GM15510 (cell line): ENCODE results near the gene DNAH10.

Experiments used
- POLR2A ChIP-seq: IDR thresholded peaks from 3 replicates; pipeline ENCODE4 v1.6.1; 2011; ENCODE audit warnings: borderline replicate concordance; ENCODE audit not compliant: insufficient read length; ENCODE audit errors: extremely low read depth

DNAH10 gene

DNA sequence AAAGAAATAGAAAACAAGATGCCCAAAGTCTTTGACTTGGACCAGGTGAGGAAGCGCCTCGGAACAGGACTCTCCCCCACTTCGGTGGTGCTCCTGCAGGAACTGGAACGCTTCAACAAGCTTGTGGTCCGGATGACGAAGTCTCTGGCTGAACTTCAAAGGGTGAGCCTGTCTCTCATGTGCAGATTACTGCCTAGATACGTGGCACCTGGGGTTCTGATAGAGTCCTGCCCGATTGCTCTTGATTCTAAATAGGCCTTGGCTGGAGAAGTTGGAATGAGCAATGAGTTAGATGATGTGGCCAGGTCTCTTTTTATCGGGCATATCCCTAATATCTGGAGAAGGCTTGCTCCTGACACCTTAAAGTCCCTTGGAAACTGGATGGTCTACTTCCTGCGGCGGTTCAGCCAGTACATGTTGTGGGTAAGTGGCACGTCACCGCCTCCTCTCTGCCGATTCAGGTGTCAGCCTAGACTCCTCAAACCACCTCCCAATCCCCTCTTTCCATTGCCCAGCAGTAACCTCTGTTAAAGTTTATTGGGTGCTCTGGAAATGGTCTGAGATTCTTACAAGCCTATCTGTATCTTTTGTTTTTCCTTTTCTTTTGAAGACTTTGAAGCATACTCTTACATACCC, 169.7 kb downstream of the DNAH10 start:
- TF ChIP-seq POLR2A = no peak

DNA sequence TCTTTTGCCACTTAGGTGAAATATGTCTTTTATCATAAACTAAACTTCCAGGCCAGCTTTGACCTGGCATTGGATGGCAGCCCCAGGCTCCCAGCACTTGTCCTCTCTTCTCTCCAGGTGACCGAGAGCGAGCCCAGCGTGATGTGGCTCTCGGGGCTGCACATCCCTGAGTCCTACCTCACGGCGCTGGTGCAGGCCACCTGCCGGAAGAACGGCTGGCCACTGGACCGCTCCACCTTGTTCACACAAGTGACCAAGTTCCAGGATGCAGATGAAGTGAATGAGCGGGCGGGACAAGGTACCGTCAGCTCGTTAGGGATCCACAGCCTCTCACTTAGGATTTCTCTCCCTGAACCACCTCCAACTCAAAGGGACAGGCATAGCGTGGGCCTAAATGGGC, 171.1 kb downstream of the DNAH10 start:
- TF ChIP-seq POLR2A = no peak

DNA sequence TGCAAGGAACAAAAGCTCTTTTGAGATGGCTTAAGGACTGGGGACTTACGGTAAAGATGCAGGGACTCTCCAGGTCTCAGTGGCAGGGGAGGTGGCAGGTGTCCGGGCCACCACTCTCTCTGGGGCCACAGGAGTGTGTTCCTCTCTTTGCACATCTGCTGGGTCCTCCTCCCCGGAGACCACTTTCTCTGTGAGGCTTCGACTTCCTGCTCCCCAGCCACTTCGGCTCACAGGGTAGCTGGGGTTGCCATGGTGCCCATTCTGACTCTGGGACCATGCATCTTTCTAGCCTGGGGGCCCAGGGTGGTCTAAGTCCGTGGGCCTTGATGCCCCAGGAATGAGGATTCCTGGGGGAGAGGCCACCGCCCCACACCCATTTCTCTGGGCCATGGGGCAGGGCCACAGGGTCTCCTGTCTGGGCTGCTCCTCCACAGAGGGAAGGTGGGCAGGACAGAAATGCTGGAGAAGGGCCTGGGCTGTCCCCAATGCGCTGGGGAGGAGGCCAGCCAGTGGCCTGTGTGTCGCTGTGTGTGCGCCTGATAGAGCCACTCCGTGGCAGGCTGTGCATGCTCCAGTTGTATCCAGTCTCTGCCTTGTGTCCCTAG, 172.0 kb downstream of the DNAH10 start:
- no peak for TF ChIP-seq POLR2A

DNA sequence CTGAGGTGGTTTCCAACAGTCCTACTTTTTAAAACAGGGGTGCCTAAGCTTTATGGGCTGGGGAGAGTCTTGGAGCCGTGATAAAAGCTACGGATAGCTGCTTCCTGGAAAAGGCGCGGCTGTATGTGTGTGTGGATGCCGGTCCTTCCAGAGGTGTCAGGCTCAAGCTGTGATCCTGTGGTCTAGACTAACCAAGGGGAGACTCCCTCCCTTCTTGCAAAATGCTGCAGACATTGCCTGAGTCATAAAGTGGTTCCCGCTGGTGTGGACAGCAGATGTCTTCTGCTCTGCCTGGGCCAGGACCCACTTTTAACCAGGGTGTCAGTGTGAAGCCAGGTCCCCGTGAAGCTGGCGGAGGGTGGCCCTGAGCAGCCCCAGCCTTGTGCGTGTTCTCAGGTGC, 172.7 kb downstream of the DNAH10 start:
- no peak for TF ChIP-seq POLR2A

DNA sequence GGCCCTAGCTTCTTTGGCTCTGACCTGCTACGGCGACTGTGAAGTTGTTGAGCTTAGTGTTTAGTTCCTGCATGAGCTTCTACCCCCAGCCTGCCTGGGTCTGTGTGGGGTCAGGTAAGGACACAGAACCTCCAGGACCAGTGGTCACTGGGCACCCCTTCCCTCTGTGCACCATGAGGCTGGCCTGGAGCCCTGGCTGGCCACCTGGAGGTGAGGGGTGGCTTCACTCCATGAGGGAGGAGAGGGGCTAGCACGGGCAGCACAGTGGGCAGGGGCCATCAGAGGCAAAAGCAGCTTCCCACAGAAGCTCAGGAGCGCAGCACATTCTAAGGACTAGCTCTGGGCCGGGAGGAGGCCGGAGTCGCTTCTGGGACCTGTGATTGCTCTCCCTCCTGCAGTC, 173.9 kb downstream of the DNAH10 start:
- TF ChIP-seq POLR2A = no peak

DNA sequence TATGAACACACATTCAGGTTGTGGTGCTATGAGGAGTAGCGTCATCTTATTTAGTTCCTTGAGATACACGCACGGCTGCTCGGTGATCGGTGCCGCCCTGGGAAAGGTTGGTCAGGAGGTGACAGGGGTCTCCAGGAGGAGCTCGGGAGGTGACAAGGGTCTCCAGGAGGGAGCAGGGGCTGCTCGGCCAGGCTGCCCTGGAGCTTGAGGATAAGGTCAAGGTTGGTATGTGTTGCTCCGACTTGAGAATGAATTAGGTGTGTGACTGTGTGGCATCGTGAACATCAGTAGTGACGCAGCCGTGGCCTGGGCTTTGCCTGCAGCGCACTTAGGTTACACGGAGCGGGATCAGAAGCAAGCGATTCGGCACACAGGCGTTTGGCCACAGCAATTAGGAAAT, 174.4 kb downstream of the DNAH10 start:
- TF ChIP-seq POLR2A = no peak

DNA sequence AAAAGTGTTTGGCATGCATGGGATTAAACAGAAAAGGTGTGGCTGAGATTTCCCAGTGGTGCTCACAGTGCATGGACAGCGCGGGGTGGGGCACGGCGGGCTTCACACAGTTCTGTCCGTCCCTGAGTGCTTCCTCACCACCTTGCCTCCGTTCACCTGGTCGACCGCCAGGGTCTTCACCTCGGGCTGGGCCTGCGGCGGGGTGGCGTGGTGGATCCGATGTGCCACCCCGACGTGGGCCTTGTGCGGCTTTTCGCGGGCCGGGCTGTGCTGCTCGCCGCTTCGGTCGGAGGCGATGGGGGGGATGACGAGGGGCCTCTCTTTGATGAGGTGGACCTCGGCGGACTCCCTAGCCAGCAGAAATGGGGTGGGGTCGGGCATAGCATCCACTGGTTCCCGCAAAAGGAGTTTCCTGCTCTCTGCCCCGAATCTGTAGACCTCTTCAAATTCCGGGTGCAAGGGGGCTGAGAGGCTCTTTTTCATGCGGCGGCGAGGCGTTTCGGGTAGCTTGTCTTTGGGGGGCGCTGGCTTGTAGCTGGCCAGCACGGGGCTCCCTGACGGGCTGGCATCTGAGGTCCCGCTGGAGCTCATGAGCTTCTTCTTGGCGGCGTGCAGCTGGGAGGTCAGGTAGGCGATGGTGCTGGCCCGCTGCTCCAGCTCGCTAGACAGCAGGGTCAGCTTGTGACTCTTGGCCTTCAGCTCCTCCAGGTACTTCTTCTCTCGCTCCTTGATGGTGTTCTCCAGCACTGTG, 175.0 kb downstream of the DNAH10 start:
- no peak for TF ChIP-seq POLR2A

DNA sequence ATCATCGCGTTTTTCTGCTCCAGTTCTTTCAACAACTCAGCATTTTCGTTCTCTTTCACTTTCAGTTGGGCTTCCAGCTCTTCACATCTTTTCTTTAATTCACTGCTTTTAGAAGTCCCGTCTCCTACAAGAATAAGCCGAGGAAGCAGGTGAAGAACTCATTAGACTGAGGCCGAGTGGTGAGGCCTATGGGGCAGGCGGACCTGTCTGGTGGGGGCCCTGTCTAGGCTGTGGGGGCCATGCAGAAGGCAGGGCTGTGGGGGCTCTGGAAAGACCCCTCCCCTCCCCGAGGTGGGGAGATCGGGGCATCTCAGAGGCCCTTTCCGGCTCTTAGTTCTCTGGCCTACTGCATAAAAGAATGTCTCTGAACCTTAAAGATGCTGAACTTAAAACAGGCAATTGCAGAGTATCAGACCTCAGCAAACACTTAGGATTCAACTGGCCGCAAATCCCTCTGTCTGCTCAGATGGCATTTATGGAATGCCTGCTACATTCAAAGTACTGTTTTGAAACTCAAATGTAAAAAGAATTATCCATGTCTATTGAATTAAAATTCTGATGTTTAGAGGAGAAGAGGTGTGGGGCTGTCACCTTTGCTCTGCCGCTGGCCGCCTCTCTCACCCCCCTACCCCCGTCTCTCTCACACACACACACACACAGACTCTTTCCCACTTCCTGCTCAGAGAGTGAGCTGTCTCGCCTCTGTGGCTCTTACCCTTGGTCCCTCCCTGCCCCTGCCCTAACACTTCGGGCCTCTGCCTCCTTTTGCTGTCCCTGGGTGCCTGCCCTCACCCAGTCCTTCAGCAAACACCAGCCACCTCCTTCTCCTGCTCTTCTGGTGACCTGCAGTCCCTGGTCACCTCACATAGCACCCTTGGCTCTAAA, 175.8 kb downstream of the DNAH10 start:
- TF ChIP-seq POLR2A = no peak

DNA sequence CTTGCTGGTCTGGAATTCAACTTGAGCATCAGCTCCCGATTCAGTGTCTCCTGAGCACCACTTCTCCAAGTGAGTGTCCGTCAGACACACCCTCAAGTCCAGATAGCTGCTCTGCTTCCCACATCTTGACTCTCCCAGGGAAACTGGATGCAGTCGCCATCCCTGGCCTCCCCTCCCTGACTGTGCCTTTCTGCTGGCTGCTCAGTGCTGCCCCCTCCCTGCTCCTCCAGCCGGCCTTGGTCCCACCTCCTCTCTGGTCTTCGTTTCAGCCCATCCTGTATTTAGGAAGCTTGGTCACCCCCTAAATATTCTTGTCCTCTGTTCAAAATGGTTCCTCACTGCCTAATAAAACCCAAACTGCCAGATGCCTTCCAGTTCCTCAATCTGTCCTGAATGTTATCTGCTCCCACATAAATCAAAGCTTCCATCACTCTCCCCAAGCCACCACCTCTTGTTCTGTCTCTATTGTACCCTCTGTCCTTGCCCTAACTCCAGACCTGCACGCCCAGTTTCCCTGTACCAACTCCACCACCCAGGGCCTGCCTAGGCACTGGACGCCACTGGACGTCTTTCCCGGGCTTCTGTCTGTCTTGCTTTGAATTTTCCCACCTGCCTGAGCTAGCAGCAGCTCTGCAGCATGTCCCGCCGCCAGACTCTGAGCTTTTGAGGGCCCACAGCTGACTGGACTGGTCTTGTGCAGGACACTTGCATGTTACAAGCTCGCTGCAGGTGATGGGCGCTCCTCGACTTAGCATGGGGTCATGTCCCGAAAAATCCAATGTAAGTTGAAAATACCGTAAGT, 176.8 kb downstream of the DNAH10 start:
- no peak for TF ChIP-seq POLR2A

DNA sequence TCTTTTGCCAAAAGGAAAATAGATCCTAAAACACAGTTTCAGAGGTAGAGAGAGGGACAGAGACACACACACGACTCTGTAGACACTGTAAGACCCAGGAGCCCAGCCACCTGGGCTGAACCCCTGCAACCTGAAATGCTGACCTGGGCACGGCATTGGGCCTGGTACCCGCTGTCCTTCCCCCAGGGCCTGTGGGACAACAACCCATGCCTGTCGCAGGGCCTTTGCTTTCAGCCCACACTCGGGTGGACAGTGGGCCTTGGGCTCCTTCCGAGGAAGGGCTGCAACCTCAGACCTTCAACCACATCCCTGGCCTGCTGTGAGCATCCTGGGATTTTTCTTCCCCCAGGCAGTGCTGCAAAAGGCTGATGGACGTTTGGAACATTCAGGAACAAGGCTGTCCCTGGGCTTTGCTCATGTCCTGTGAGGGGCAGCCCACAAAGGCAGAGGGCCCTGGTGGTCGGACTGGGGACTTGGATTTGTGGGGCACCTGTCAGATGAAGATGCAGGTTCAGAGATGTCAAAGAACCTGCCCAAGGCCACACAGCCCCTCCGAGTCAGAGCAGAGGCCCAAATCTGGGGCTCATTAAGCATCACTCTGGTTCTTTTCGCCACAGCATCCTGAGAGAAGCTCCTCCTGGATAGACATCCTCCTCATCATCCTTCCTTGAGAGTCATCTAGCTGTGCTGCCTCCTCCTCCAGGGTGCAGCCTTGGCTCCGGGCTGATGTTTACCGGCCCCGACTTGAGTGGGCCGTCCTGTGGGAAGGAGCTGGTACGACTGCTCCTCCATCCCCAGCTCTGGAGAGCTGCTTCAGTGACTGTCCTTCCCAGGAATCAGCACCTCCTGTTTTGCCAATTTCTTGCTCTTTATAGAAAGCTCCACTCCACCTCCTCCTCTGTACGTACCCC, 177.9 kb downstream of the DNAH10 start:
- TF ChIP-seq POLR2A = no peak

DNA sequence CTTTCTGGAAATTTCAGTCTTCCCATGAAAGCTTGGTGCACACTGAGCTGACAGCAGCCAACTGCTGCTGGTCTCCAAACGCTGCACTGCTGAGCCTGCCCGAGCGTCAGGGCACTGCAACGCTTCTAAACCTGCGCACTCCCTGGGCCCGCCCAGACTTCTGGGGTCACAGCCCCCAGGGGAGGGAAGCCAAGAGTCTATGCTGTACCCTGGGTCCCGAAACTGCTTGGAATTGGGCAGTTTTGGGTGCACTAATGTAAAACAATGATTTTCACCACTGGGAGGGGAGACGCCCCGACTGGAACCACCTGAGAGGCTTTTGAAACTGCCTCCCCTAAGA, 178.5 kb downstream of the DNAH10 start:
- no peak for TF ChIP-seq POLR2A

DNA sequence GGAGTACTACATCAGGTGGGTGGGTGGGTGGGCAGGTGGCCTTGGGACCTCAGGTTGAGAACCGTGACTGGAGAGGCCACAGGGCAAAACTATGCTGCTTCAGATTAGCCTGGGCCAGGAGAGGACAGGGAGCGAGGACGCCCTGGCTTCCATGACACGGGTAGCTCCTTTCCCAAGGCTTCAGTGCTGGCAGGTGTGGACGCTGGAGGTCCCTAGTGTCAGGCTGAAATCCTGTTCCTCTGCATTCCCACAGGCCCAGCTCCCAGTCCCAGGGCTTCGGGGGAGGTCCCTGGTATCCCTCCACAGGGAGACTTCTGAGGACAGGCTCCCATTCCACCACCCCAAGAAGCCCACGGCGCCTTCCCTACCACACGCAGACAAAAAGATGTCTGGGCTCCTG, 178.9 kb downstream of the DNAH10 start:
- no peak for TF ChIP-seq POLR2A

DNA sequence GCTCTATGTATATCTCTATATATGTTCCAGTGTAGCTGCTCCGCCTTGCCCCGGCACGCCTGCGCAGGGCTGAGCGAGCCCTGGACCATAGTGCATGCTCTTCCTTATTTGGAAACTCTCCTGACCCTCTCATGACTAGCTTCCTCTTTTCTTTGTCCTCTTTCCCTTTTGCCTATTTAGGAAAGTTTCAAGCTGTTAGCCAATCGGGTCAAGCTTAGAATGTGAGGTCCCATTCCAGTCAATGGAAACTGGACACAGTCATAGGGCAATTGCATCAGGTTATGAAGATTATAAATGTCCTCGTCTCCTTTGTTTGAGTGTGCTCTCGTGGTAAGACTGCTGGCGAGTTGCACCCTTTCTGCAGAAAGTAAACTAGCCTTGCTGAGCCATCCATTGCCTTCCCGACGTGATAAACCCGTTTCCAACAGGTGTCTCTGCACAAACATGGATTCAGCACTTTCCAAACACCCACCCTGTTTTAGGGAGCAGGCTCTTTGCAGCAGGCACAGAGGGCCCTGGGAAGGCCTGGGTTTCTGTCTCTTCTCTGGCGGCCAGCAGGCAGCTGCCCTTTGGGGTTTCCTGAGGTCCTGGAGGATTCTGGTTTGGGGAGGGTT, 179.6 kb downstream of the DNAH10 start:
- TF ChIP-seq POLR2A = no peak

DNA sequence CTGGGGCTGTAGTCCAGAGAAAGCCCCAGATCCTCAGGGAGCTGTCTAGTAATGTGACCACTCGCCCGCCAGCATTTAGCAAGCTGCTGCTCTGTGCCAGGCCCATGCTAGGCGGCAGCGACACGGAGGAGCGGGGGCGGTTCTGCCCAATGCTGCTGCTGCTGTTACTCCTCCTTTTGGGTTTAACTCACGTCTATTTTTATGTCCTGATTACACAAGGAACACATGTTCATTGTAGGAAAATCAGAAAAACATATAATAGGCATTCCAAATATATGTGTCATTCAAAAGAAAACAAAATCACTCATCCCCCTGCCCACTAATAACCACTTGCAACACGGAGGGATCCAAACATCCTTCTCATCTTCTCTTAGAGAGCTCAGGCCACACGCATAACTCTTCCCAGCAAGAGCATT, 180.1 kb downstream of the DNAH10 start:
- TF ChIP-seq POLR2A = no peak
